ENCODE data around the gene ZFC3H1. TPM values are rescaled to one million over a fixed set of nuclear protein-coding genes. Genes with fewer than 3 reads are reported as not detected.

The ZFC3H1 gene, protein sequence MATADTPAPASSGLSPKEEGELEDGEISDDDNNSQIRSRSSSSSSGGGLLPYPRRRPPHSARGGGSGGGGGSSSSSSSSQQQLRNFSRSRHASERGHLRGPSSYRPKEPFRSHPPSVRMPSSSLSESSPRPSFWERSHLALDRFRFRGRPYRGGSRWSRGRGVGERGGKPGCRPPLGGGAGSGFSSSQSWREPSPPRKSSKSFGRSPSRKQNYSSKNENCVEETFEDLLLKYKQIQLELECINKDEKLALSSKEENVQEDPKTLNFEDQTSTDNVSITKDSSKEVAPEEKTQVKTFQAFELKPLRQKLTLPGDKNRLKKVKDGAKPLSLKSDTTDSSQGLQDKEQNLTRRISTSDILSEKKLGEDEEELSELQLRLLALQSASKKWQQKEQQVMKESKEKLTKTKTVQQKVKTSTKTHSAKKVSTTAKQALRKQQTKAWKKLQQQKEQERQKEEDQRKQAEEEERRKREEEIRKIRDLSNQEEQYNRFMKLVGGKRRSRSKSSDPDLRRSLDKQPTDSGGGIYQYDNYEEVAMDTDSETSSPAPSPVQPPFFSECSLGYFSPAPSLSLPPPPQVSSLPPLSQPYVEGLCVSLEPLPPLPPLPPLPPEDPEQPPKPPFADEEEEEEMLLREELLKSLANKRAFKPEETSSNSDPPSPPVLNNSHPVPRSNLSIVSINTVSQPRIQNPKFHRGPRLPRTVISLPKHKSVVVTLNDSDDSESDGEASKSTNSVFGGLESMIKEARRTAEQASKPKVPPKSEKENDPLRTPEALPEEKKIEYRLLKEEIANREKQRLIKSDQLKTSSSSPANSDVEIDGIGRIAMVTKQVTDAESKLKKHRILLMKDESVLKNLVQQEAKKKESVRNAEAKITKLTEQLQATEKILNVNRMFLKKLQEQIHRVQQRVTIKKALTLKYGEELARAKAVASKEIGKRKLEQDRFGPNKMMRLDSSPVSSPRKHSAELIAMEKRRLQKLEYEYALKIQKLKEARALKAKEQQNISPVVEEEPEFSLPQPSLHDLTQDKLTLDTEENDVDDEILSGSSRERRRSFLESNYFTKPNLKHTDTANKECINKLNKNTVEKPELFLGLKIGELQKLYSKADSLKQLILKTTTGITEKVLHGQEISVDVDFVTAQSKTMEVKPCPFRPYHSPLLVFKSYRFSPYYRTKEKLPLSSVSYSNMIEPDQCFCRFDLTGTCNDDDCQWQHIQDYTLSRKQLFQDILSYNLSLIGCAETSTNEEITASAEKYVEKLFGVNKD (N-terminal part only)
- total RNA-seq (2022; extraction: Qiagen RNA extraction), result 11.9 to 17.4 TPM (median 15.3 TPM) in 5 replicates

DNA sequence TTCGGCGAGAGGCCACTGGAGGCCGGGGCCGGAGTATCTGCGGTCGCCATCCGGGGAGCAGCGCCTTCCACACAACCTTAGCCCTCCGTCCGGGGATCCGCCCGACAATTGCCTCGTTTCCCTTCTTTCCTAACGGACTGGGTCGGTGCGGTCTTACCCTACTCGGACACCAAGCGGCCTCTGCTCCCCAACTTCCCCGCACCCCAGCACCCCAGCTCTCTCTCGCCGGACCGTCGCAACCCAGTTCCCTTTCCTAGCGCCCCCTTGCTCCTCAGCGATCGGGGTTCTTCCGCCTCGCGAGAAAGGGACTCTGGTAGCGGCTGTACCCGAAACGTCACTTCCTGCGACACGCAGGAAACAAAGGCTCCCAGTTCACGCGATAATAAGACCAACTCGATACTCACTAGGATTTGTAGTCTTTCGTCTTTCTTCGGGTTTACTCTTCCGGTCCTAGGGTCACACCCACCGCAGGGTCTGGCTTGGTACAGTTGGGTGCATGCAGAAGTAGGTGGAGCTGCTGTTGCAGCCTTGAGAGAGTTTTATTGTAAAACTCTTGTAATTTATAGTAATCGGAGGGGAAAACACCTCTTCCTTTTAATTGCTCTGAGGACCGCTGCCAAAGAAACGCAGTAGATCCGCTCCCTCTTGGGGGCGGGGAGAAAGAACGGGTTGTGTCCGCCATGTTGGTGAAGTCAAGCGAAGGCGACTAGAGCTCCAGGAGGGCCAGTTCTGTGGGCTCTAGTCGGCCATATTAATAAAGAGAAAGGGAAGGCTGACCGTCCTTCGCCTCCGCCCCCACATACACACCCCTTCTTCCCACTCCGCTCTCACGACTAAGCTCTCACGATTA is at the start of gene ZFC3H1, which contains the start of gene THAP2:
ZFC3H1 (minus strand) TSS at position 288 of the 850 bp plus-strand sequence; CDS start at position 50, 238 bp downstream.
THAP2 (plus strand) TSS at position 741 of the 850 bp plus-strand sequence. CDS start 209 bp downstream, outside the sequence.

DNA sequence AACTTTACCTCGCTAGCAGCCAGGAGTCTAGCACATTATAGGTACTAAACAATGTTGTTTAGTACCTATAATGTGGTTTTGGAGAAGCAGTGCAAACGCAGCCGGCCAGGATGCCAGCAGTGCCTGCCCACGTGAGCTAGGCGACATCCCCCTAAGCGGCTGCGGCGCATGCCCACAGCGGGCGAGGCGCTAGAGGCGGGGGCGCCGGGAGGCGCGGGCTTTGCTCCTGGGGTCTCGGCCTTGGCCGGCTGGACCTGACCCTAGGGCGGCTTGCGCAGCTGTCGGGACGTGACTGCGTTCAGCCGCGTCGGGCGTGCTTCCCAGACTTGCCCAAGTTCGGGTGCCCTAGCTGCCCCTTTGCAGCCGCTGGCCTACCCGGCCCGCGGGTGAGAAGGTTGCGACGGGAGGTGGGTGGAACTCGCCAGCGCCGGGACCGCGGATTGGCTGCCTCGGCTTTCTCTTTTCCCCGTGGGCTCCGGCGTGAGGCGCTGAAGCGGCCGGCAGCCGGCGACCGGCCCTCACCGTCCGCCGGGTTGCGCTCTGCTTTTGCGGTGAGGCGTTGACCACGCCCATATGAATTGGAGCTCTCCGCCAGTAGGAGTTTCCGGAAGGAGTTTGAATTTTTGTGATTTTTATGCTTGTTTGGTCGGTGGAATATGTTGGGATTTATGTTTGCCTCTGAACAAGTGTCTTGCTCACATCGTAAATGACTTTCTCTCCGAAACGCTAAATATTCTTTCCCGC is 22.4 kb upstream of the ZFC3H1 start, which contains the start of gene TMEM19:
TMEM19 (plus strand) TSS at position 169 of the 744 bp plus-strand sequence. CDS start 599 bp downstream, outside the sequence.

Other genes starting within 250 kb of the ZFC3H1 start
- 0.05 TPM in 1 of 5 replicates, not detected in the others for gene LGR5, start 224.1 kb downstream of the ZFC3H1 start, total RNA-seq (2022; extraction: Qiagen RNA extraction)
- gene THAP2, start 453 bp upstream of the ZFC3H1 start, total RNA-seq (2022; extraction: Qiagen RNA extraction), result 2.9 to 5.4 TPM (median 5.1 TPM) in 5 replicates
- gene TMEM19, start 22.2 kb upstream of the ZFC3H1 start, total RNA-seq (2022; extraction: Qiagen RNA extraction), result 30.9 to 37.9 TPM (median 33.3 TPM) in 5 replicates
- 36.5 to 59.9 TPM (median 41.0 TPM) in 5 replicates for gene RAB21, start 91.0 kb upstream of the ZFC3H1 start, total RNA-seq (2022; extraction: Qiagen RNA extraction)
- gene TBC1D15, start 175.9 kb upstream of the ZFC3H1 start, total RNA-seq (2022; extraction: Qiagen RNA extraction), result 20.6 to 28.7 TPM (median 23.5 TPM) in 5 replicates

All from A549 treated with CORT108297 at 1 μM for 4 hours (cell line).